Tibial nerve (tissue), 4 donors: ENCODE data around the gene CFAP410.

Experiments used
- EP300 ChIP-seq, 2 donors: sonication (generic); formaldehyde crosslinking; IDR thresholded peaks; one replicate each; pipeline ENCODE4 v1.6.1; 2017; ENCODE audit warnings: antibody characterized with exemption in 2 of 2, mild to moderate bottlenecking in 1 of 2
- POLR2A ChIP-seq, 2 donors: fragments of 450-650 bp; IDR thresholded peaks; one replicate each; pipeline ENCODE4 v1.6.1; 2017; ENCODE audit warnings: antibody characterized with exemption in 2 of 2, mild to moderate bottlenecking in 2 of 2, moderate library complexity in 2 of 2
- TF ChIP-seq, protein P1 (sequence below), 5 experiments: fragments of 200-600 bp in 3 of 5; fragments of 450-650 bp in 2 of 5; sonication (generic) in 3 of 5; IDR thresholded peaks; one replicate each; pipeline ENCODE4 v1.5.1; 2016 to 2019; ENCODE audit warnings: antibody characterized with exemption in 5 of 5, mild to moderate bottlenecking in 3 of 5, moderate library complexity in 2 of 5

DNA sequence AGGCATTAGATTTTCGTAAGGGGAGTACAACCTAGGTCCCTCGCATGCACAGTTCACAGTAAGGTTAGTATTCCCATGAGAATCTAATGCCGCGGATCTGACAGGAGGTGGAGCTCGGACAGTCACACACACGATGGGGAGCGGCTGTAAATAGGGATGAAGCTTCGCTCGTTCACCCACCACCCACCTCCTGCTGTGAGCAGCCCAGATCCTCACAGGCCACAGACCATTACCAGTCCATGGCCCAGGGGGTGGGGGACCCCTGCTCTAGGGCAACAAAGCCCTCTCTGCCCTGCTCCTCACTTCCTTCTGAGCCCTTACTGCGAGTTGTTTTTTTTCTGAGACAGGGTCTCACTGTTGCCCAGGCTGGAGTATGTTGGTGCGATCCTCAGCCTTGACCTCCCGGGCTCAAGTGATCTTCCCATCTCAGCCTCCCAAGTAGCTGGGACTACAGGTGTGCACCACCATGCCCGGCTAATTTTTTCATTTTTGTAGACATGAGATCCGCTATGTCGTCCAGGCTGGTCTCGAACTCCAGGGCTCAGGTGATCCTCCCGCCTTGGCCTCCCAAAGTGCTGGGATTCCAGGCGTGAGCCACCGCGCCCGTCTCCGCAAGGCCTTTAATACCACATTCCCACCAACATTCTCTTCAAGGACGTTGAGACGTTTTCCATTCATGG, 35.6 kb upstream of the CFAP410 start:
- TF ChIP-seq, protein P1, sequence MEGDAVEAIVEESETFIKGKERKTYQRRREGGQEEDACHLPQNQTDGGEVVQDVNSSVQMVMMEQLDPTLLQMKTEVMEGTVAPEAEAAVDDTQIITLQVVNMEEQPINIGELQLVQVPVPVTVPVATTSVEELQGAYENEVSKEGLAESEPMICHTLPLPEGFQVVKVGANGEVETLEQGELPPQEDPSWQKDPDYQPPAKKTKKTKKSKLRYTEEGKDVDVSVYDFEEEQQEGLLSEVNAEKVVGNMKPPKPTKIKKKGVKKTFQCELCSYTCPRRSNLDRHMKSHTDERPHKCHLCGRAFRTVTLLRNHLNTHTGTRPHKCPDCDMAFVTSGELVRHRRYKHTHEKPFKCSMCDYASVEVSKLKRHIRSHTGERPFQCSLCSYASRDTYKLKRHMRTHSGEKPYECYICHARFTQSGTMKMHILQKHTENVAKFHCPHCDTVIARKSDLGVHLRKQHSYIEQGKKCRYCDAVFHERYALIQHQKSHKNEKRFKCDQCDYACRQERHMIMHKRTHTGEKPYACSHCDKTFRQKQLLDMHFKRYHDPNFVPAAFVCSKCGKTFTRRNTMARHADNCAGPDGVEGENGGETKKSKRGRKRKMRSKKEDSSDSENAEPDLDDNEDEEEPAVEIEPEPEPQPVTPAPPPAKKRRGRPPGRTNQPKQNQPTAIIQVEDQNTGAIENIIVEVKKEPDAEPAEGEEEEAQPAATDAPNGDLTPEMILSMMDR (IDR thresholded peaks at IDR 0.05): no peak
- no peak for TF ChIP-seq EP300 (IDR thresholded peaks at IDR 0.05)
- TF ChIP-seq POLR2A (IDR thresholded peaks at IDR 0.05): no peak
